GM19438 (cell line): ENCODE measurements around the gene FAM216A.
"Not testable (repeated sequence)": the region's sequence is repeated elsewhere in the genome, so short reads cannot be mapped to it uniquely, and the experiment has no call there.

Experiments used
- ATAC-seq: cut with Tn5 transposase; IDR thresholded peaks from one replicate; pipeline ENCODE4 v1.9.1; 2021; ENCODE audit warnings: low read depth; ENCODE audit not compliant: unreplicated experiment

Gene FAM216A

GRCh38 chr12:110498984-110499706, 30.5 kb downstream of the FAM216A start:
- ATAC-seq = no peak

DNA sequence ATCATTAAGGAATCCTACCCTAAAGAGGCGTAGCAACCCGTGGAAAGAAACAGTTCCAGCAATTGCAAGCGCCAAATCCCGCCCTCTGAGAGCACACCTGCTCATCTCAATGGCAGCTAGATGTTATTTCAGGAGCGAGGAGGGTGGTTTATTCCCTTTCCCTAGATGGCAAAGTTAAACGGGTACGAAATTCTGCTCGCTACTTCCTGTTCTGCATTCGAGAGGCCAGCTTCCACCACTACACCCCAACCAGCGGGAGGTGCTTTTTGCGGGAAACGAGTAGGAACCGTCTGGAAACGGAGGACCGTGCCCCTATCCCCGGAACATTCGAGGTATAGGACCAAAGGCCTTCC, 32.7 kb downstream of the FAM216A start:
- ATAC-seq = peak; percentile 7

DNA sequence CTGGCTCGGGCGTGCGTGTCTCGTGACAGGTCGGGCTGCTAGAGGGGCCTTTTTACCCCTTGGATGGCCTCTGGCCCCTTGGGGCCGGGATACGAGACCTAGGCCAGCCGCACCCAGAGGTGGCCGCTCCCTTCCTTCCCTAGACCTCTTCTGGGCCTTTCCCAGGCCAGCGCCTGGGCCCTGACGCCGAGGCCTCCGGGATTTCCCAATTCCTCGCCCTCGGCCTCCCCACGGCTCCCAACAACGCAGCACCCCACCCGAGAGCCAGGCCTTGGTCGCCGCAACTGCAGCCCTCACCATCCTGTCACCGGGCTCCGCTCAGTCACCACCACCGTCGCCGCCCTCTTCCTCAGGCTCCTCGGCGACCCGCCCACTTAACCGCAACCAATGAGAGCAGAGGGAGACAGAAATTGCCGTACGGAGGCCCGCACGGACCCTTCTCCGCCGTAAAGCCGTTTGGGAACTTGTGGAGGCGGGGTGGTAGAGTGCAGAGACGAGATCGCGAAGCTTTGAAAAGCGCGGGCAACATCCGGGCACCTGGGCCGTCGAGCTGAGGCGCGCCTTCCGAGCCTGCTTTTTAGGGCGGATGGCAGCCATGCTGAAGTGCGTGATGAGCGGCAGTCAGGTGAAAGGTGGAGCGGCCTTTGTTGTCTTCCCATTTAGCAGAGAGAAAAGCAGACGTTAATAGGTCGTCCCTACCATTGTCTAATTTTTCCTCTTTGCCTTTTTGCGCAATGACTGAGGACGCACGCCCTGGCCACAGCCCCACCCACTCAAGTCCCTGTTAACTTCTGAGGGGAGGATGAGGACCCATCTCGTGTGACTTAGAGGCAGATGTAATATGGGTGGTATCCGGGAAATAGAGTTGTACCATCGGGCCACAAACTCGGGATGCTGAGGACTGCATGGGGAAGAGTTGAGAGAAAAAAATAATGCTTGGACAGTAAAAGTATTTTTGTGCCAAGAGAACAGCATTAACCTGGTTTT, 33.4 kb downstream of the FAM216A start, which contains the start of the genes RAD9B and VPS29:
Gene RAD9B (plus strand): TSS at position 580 of the 987 bp plus-strand sequence. CDS start 7 bp downstream, at position 587.
Gene VPS29 (minus strand): TSS at position 360 of the 987 bp plus-strand sequence. CDS start 60 bp downstream, at position 300.
- ATAC-seq = peak; percentile 92

- ATAC-seq = no peak
Observed at GRCh38 chr12:110503432-110503831, 34.8 kb downstream of the FAM216A start.

GRCh38 chr12:110505332-110505731, 36.7 kb downstream of the FAM216A start:
- ATAC-seq = no peak

DNA sequence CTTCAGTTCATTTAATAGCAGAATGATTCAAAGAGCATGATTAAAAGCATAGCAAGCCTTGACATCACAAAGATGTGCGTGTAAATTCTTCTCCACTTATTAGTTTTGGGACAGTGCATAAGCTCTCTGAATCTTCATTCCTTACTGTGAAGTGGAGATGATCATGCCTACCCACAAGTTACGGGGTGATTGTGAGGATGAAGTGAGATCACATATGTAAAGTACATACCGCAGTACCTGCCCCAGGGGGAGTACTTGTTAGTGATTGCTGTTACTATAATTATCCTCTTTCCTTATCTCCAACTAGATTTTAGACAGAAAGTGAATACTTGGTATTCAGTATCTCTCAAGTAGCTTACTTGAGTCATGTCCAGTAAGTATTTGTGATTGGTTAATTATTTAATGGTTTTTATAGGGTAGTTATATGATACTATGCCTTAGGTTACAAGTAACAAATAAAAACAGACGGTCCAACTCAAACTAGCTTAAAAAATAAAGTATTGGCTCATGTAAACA, 39.5 kb downstream of the FAM216A start:
- no peak for ATAC-seq

DNA sequence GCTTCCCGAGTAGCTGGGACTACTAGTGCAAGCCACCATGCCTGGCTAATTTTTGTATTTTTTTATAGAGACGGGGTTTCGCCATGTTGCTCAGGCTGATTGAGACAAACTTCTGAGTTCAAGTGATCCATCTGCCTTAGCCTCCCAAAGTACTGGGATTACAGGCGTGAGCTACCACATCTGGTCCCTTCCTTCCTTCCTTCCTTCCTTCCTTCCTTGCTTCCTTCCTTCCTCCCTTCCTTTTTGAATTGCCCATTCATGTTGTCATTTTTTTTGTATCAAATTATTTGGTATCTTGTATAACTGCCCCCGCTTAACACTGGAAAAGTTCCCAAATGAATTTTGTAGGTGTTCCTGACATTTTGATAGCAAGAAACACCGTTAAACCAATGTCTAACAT, 45.2 kb downstream of the FAM216A start:
- no peak for ATAC-seq

DNA sequence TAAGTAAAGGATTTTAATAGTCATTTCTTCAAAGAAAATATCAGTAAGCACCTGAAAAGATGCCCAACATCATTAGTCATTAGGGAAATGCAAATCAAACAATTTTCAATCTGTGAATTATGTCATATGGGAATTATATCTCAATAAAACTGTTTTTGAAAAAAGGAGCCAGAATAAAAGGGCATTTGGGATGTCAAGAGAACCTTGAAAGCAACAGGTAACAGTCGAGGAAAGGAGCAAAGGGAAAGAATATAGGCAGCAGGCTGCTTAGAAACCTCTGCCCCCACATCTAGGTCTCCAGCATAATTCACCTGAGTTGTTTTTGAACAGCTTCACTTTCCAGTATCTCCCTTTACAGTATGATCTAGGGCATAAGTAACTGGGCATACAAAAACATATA, 45.7 kb downstream of the FAM216A start:
- ATAC-seq = no peak

DNA sequence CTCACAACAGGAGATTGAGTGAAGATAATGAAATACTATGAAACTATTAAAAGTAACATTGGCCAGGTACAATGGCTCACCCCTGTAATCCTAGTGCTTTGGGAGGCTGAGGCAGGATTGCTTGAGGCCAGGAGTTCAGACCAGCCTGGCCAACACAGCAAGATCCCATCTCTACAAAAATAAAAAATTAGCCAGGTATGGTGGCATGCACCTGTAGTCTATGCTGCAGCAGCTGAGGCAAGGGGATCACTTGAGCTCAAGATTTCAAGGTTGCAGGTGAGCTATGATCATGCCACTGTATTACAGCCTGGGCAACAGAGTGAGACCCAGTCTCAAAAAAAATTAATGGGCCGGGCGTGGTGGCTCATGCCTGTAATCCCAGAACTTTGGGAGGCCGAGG, 48.4 kb downstream of the FAM216A start:
- ATAC-seq = no peak

DNA sequence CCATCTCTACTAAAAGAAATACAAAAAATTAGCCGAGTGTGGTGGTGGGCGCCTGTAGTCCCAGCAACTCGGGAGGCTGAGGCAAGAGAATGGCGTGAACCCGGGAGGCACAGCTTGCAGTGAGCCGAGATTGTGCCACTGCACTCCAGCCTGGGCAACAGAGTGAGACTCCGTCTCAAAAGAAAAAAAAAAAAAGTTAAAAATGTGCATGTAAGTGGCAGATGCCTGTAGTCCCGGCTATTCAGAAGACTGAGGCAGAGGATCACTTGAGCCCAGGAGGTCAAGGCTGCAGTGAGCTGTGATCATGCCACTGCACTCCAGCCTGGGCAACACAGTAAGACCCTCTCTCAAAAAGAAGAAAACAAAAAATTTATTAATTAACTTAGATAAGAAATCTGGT, 49.4 kb downstream of the FAM216A start:
- ATAC-seq = not testable (repeated sequence)

- ATAC-seq = not testable (repeated sequence)
Observed at GRCh38 chr12:110520876-110521712, 52.4 kb downstream of the FAM216A start.

DNA sequence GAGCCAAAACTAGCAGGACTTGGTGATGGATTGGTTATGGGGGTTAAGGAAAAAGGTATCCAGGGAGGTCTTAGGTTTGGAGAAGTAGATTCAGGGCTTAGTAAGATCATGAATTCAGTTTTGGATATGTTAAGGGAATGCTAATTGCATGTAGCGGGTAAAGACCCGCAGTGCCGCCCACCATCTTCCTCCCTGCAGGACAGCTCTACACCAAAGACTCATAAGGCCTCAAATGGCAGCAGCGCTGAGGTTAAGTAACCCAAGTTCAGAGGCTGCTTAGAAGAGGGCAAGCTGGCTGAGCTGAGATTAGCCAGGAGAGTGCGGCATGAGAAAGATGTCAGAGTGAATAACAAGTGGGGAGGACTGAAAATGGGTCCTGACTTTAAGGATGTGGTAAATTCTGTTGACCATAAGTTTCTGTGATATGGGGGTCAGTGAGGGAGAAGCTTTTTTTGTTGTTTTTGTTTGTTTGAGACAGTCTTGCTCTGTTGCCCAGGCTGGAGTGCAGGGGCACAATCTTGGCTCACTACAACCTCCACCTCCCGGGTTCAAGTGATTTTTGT, 59.7 kb downstream of the FAM216A start:
- ATAC-seq = no peak

DNA sequence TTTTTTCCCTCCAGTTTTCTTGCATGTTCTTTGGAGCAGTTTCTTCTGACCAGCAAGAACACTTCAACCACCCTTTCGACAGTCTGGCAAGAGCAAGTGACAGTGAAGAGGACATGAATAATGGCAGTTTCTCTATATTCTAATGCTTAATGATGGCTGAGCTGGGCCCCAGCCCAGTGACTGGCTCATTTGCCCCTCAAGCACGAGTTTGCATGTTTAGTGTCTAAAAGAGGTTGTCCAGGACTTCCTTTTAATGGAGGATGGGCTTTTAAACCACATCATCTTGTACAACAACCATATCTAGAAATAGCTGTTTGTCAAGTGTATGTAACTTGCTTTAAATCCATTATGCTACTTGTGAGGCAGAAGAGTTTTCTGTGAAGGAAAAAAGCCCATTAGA, 61.9 kb downstream of the FAM216A start:
- no peak for ATAC-seq

GRCh38 chr12:110531741-110532333, 63.2 kb downstream of the FAM216A start:
- peak; percentile 80 for ATAC-seq

GRCh38 chr12:110532644-110533043, 64.0 kb downstream of the FAM216A start:
- ATAC-seq = no peak

DNA sequence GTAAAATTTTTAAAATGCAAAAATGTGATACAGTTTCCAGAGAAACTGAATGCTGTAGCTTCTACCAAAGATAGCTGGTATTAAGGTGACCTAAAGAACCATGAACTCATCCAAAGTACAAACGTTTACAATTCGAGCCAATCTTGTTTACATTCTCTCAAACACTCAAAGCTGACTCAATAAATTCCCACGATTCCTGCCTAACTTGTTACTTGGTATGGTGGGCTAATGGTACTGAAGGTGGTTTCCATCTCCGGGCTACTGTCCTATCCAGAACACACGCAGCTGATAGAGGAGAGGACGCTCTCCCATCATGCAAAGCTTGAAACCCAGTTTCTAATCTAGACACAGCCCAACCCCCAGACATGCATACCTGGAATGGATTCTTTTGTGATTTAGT, 65.0 kb downstream of the FAM216A start:
- ATAC-seq = no peak

- ATAC-seq = no peak
Observed at GRCh38 chr12:110534811-110535210, 66.2 kb downstream of the FAM216A start.

GRCh38 chr12:110536834-110537604, 68.4 kb downstream of the FAM216A start:
- ATAC-seq = no peak
